CD8-positive, alpha-beta memory T cell (primary cell): ENCODE data around the gene DCST1. TPM values are rescaled to one million over a fixed set of nuclear protein-coding genes. Genes with fewer than 3 reads are reported as not detected.

Experiments used
- CTCF ChIA-PET: fragments of 350-600 bp; sonication (Branson Sonifier 250); formaldehyde crosslinking; loops from one replicate; lab custom pipeline; 2021; ENCODE audit warnings: antibody characterized with exemption; lab: Charles Lee
- POLR2A ChIA-PET: fragments of 350-600 bp; sonication (Branson Sonifier 250); formaldehyde crosslinking; loops from one replicate; lab custom pipeline; 2021; ENCODE audit warnings: antibody characterized with exemption; lab: Charles Lee
- DNase-seq, 5 donors: peaks; one replicate each; pipeline versions ENCODE4 v3.0.0 to v3.0.0-alpha.2; 2020 to 2022; ENCODE audit warnings: mixed read lengths in 1 of 5
- H3K27ac ChIP-seq: one replicate; pipeline ENCODE4 v1.7.0; 2013; ENCODE audit warnings: low read depth, mild to moderate bottlenecking, low read length, moderate library complexity
- H3K27me3 ChIP-seq: 2 replicates; pipeline ENCODE4 v1.7.0; 2013; ENCODE audit warnings: low read length, mild to moderate bottlenecking; ENCODE audit not compliant: insufficient read depth, poor library complexity, severe bottlenecking
- H3K36me3 ChIP-seq: 2 replicates; pipeline ENCODE4 v1.7.0; 2013; ENCODE audit warnings: mild to moderate bottlenecking, low read length, moderate library complexity; ENCODE audit not compliant: insufficient read depth
- H3K4me1 ChIP-seq: 2 replicates; pipeline ENCODE4 v1.7.0; 2013; ENCODE audit warnings: mild to moderate bottlenecking, low read length, moderate library complexity; ENCODE audit not compliant: insufficient read depth
- H3K4me3 ChIP-seq: 2 replicates; pipeline ENCODE4 v1.7.0; 2013; ENCODE audit warnings: mild to moderate bottlenecking, low read length
- H3K9me3 ChIP-seq: 2 replicates; pipeline ENCODE4 v1.7.0; 2013; ENCODE audit warnings: mild to moderate bottlenecking, low read length
- H3K27ac Mint-ChIP-seq, 8 donors: one replicate each; pipeline ENCODE4 v1.8.0; 2020 to 2021; ENCODE audit warnings: mixed read lengths in 8 of 8, mild to moderate bottlenecking in 6 of 8, inconsistent platforms in 3 of 8, moderate library complexity in 3 of 8
- H3K27me3 Mint-ChIP-seq, 2 donors: one replicate each; pipeline ENCODE4 v1.8.0; 2020 to 2021; ENCODE audit warnings: mixed read lengths in 2 of 2, mild to moderate bottlenecking in 1 of 2, moderate library complexity in 1 of 2
- H3K36me3 Mint-ChIP-seq, 3 donors: one replicate each; pipeline ENCODE4 v1.8.0; 2020 to 2021; ENCODE audit warnings: mixed read lengths in 3 of 3, inconsistent platforms in 1 of 3, mild to moderate bottlenecking in 1 of 3
- H3K4me1 Mint-ChIP-seq, 3 donors: one replicate each; pipeline ENCODE4 v1.8.0; 2020 to 2021; ENCODE audit warnings: mixed read lengths in 3 of 3, inconsistent platforms in 1 of 3, mild to moderate bottlenecking in 1 of 3
- H3K4me3 Mint-ChIP-seq, 7 donors: one replicate each; pipeline ENCODE4 v1.8.0; 2020 to 2021; ENCODE audit warnings: mixed read lengths in 7 of 7, mild to moderate bottlenecking in 6 of 7, moderate library complexity in 4 of 7, inconsistent platforms in 2 of 7
- H3K9me3 Mint-ChIP-seq, 5 donors: one replicate each; pipeline ENCODE4 v1.8.0; 2020 to 2022; ENCODE audit warnings: mixed read lengths in 5 of 5, mild to moderate bottlenecking in 3 of 5, moderate library complexity in 2 of 5, inconsistent platforms in 1 of 5
- polyA plus RNA-seq: library from polyadenylated mRNA; unstranded; fragments of 300-500 nt; fragmentation: Illumina TruSeq; gene quantifications from one replicate; pipeline ENCODE4 v1.2.3, GENCODE V29; 2021
- total RNA-seq, 2 experiments: library from RNA; stranded (reverse); gene quantifications; one replicate each; pipeline ENCODE4 v1.2.3, GENCODE V29; 2021

DCST1 gene
- total and polyA plus RNA-seq, 3 experiments from 2014 or later, result not detected

- peaks cover 23 to 33% (median 23%) of the 10 kb centered on the region in 3 donors for H3K4me1 Mint-ChIP-seq
- no peaks in the 10 kb centered on the region for H3K9me3 Mint-ChIP-seq
- H3K27ac ChIP-seq, result peak overlapping the region; percentile 38
- ChIA-PET POLR2A (interaction anchor here (0.6 to 1.2 kb wide), 4 partner anchors 9 to 1397 kb away, joined by 4 to 7 read pairs (median 4); no protein-coding TSS in a partner anchor), CTCF (interaction anchor here (0.7 to 3.6 kb wide), 12 partner anchors 9 to 121 kb away, joined by 3 to 51 read pairs (median 7); partner anchors contain the start of genes FLAD1, KRTCAP2 and PMVK)
- H3K27me3 Mint-ChIP-seq, result no peaks in the 10 kb centered on the region
- H3K27ac Mint-ChIP-seq, result peak overlapping the region in 6 of 8 donors; percentile 45 to 79 (median 71)
- DNase-seq, result peak in 4 of 5 donors; percentile 15 to 63 (median 27)
- peaks cover 0 to 10% (median 0%) of the 10 kb centered on the region in 3 donors for H3K36me3 Mint-ChIP-seq
- H3K36me3 ChIP-seq, result no peaks in the 10 kb centered on the region
- H3K4me3 Mint-ChIP-seq, result peak overlapping the region; percentile 76 to 90 (median 86)
- H3K4me3 ChIP-seq, result peak overlapping the region; percentile 67
- H3K9me3 ChIP-seq, result no peaks in the 10 kb centered on the region
- no peaks in the 10 kb centered on the region for H3K27me3 ChIP-seq
- H3K4me1 ChIP-seq, result peaks cover 21% of the 10 kb centered on the region
Measured at GRCh38 chr1:155051777-155052398, 18.3 kb downstream of the DCST1 start.

GRCh38 chr1:155052439-155053395, 19.1 kb downstream of the DCST1 start:
- H3K4me3 Mint-ChIP-seq, result peak overlapping the region; percentile 76 to 90 (median 86)
- H3K27me3 ChIP-seq, result no peaks in the 10 kb centered on the region
- H3K36me3 Mint-ChIP-seq, result peaks cover 0 to 14% (median 0%) of the 10 kb centered on the region in 3 donors
- H3K9me3 ChIP-seq, result no peaks in the 10 kb centered on the region
- no peaks in the 10 kb centered on the region for H3K9me3 Mint-ChIP-seq
- H3K4me1 ChIP-seq, result peaks cover 21% of the 10 kb centered on the region
- peak overlapping the region; percentile 67 for H3K4me3 ChIP-seq
- H3K4me1 Mint-ChIP-seq, result peaks cover 23 to 33% (median 23%) of the 10 kb centered on the region in 3 donors
- DNase-seq, result peak in 2 of 5 donors; percentile 8 to 17
- ChIA-PET POLR2A (interaction anchor here (0.6 kb wide), 1 partner anchor 37 kb away, joined by 3 read pairs; no protein-coding TSS in a partner anchor), CTCF (interaction anchor here (0.9 to 11.7 kb wide), 10 partner anchors 8 to 120 kb away, joined by 3 to 172 read pairs (median 10); partner anchors contain the start of genes FLAD1 and KRTCAP2)
- no peak overlapping the region for H3K27ac ChIP-seq
- H3K27me3 Mint-ChIP-seq, result no peaks in the 10 kb centered on the region
- peak overlapping the region in 7 of 8 donors; percentile 38 to 76 (median 66) for H3K27ac Mint-ChIP-seq
- H3K36me3 ChIP-seq, result no peaks in the 10 kb centered on the region

- H3K4me3 Mint-ChIP-seq, result peak overlapping the region in 2 of 7 donors; percentile 9 to 19
- peak overlapping the region in 1 of 8 donors; percentile 29 for H3K27ac Mint-ChIP-seq
- CTCF ChIA-PET, result interaction anchor here (1.4 to 11.7 kb wide), 5 partner anchors 7 to 38 kb away, joined by 4 to 172 read pairs (median 51); no protein-coding TSS in a partner anchor
Measured at GRCh38 chr1:155053531-155054105, 20.0 kb downstream of the DCST1 start.

GRCh38 chr1:155057104-155057503, 23.5 kb downstream of the DCST1 start:
- Histone ChIP-seq H3K9me3 (no peaks in the 10 kb centered on the region), H3K4me3 (no peak overlapping the region), H3K27ac (no peak overlapping the region), H3K27me3 (no peaks in the 10 kb centered on the region), H3K4me1 (peaks cover 24% of the 10 kb centered on the region), H3K36me3 (no peaks in the 10 kb centered on the region)
- ChIA-PET POLR2A (no interaction called here), CTCF (interaction anchor here (1.0 to 11.7 kb wide), 5 partner anchors 12 to 116 kb away, joined by 4 to 172 read pairs (median 21); partner anchors contain the start of gene KRTCAP2)
- Mint-ChIP-seq H3K4me3 (no peak overlapping the region), H3K27ac (no peak overlapping the region), H3K9me3 (no peaks in the 10 kb centered on the region), H3K27me3 (no peaks in the 10 kb centered on the region), H3K4me1 (peaks cover 18 to 23% (median 18%) of the 10 kb centered on the region in 3 donors), H3K36me3 (peaks cover 0 to 26% (median 0%) of the 10 kb centered on the region in 3 donors)
- DNase-seq, result no peak

More at GRCh38 chr1:155053531-155054105, 20.0 kb downstream of the DCST1 start:
- DNase-seq, result no peak
- no peak overlapping the region for H3K27ac ChIP-seq
- H3K27me3 ChIP-seq, result no peaks in the 10 kb centered on the region
- Mint-ChIP-seq H3K4me1 (peaks cover 23 to 33% (median 23%) of the 10 kb centered on the region in 3 donors), H3K36me3 (peaks cover 0 to 20% (median 0%) of the 10 kb centered on the region in 3 donors), H3K9me3 (no peaks in the 10 kb centered on the region), H3K27me3 (no peaks in the 10 kb centered on the region)
- POLR2A ChIA-PET, result interaction anchor here (0.6 kb wide), 1 partner anchor 37 kb away, joined by 3 read pairs; no protein-coding TSS in a partner anchor
- no peak overlapping the region for H3K4me3 ChIP-seq
- H3K4me1 ChIP-seq, result peaks cover 21% of the 10 kb centered on the region
- no peaks in the 10 kb centered on the region for H3K36me3 ChIP-seq
- H3K9me3 ChIP-seq, result no peaks in the 10 kb centered on the region

- Histone ChIP-seq H3K27me3 (no peaks in the 10 kb centered on the region), H3K36me3 (no peaks in the 10 kb centered on the region), H3K27ac (no peak overlapping the region), H3K4me1 (peaks cover 24% of the 10 kb centered on the region), H3K4me3 (no peak overlapping the region), H3K9me3 (no peaks in the 10 kb centered on the region)
- H3K4me1 Mint-ChIP-seq, result peaks cover 14 to 22% (median 16%) of the 10 kb centered on the region in 3 donors
- no peak for DNase-seq
- H3K27me3 Mint-ChIP-seq, result no peaks in the 10 kb centered on the region
- POLR2A ChIA-PET, result interaction anchor here (0.5 kb wide), 1 partner anchor 266 kb away, joined by 8 read pairs; no protein-coding TSS in a partner anchor
- no peaks in the 10 kb centered on the region for H3K9me3 Mint-ChIP-seq
- H3K36me3 Mint-ChIP-seq, result peaks cover 0 to 26% (median 0%) of the 10 kb centered on the region in 3 donors
- no peak overlapping the region for H3K27ac Mint-ChIP-seq
- H3K4me3 Mint-ChIP-seq, result no peak overlapping the region
- CTCF ChIA-PET, result interaction anchor here (1.2 to 11.7 kb wide), 5 partner anchors 13 to 92 kb away, joined by 4 to 172 read pairs (median 21); no protein-coding TSS in a partner anchor
Measured at GRCh38 chr1:155057788-155058211, 24.2 kb downstream of the DCST1 start.

GRCh38 chr1:155060736-155061135, 27.1 kb downstream of the DCST1 start:
- Mint-ChIP-seq H3K9me3 (no peaks in the 10 kb centered on the region), H3K27ac (peak overlapping the region in 1 of 8 donors; percentile 33), H3K4me3 (no peak overlapping the region), H3K27me3 (no peaks in the 10 kb centered on the region), H3K4me1 (peaks cover 23 to 36% (median 29%) of the 10 kb centered on the region in 3 donors), H3K36me3 (peaks cover 0 to 29% (median 0%) of the 10 kb centered on the region in 3 donors)
- H3K4me1 ChIP-seq, result peaks cover 34% of the 10 kb centered on the region
- DNase-seq, result no peak
- no peak overlapping the region for H3K4me3 ChIP-seq
- H3K27ac ChIP-seq, result no peak overlapping the region
- no peaks in the 10 kb centered on the region for H3K36me3 ChIP-seq
- H3K27me3 ChIP-seq, result no peaks in the 10 kb centered on the region
- no peaks in the 10 kb centered on the region for H3K9me3 ChIP-seq
- ChIA-PET POLR2A (interaction anchor here (1.5 kb wide), 1 partner anchor 9 kb away, joined by 4 read pairs; the partner anchor contains the start of gene ADAM15), CTCF (interaction anchor here (0.8 to 11.7 kb wide), 19 partner anchors 9 to 133 kb away, joined by 3 to 172 read pairs (median 6); partner anchors contain the start of genes ADAM15, LENEP, PBXIP1 and PYGO2)
